HepG2 (cell line): ENCODE data around the gene PARP3. TPM values are rescaled to one million over a fixed set of nuclear protein-coding genes. Genes with fewer than 3 reads are reported as not detected.

Experiments used
- ATAC-seq: fragments of 200-7000 bp; cut with Tn5 transposase; 3 replicates; pipeline ENCODE4 v1.9.1; 2020; ENCODE audit warnings: mild to moderate bottlenecking, moderate library complexity
- BruUV-seq: library from RNA; stranded (reverse); fragments of 400-500 nt; replicated peaks from 2 replicates; lab custom pipeline; 2021; lab: Mats Ljungman, UMichigan
- CTCF ChIA-PET: fragments of 300-600 bp; formaldehyde crosslinking; extraction: SDS; loops from one replicate; lab custom pipeline; 2021; ENCODE audit warnings: low total read pairs, inconsistent platforms, low intra/inter-chr PET ratio; lab: Yijun Ruan, JAX
- POLR2A ChIA-PET: fragments of 350-600 bp; sonication (Branson Sonifier 250); formaldehyde crosslinking; loops from one replicate; lab custom pipeline; 2020; ENCODE audit warnings: antibody characterized with exemption, inconsistent platforms; lab: Yijun Ruan, JAX
- DNase-seq: peaks from one replicate; pipeline ENCODE4 v3.0.0-alpha.2; 2015; ENCODE audit warnings: low spot score
- FAIRE-seq: peaks from 3 replicates; lab custom pipeline; 2011; peaks lifted over from hg19 to GRCh38; lab: Jason Lieb, UNC
- H2AFZ ChIP-seq: one replicate; pipeline ENCODE4 v1.6.1; 2011; ENCODE audit warnings: low read length, inconsistent platforms
- H3K27ac ChIP-seq: fragments of 300-600 bp; 3 replicates; pipeline ENCODE4 v1.8.0; 2011; ENCODE audit warnings: mixed run types, mild to moderate bottlenecking, mixed read lengths, low read length, inconsistent platforms; ENCODE audit not compliant: insufficient read depth; ENCODE audit errors: extremely low read length
- H3K27me3 ChIP-seq, 2 experiments: fragments of 200-600 bp in 1 of 2; 2 replicates in 1 of 2; 3 replicates in 1 of 2; pipeline versions ENCODE4 v1.6.0 to v1.8.0; 2011; ENCODE audit warnings: low read length in 2 of 2, mild to moderate bottlenecking in 2 of 2, moderate library complexity in 2 of 2, inconsistent platforms in 1 of 2; ENCODE audit not compliant: insufficient read depth in 2 of 2, control insufficient read depth in 1 of 2
- H3K36me3 ChIP-seq, 2 experiments: fragments of 200-600 bp in 1 of 2; replicated peaks in 1 of 2; 2 replicates in 1 of 2; 3 replicates in 1 of 2; pipeline versions ENCODE4 v1.5.1 to v1.8.0; 2011; ENCODE audit warnings: low read length in 2 of 2, inconsistent platforms in 1 of 2; ENCODE audit not compliant: insufficient read depth in 2 of 2, control insufficient read depth in 1 of 2
- H3K4me1 ChIP-seq: 2 replicates; pipeline ENCODE4 v1.5.1; 2012; ENCODE audit warnings: low read length, inconsistent platforms; ENCODE audit not compliant: insufficient read depth
- H3K4me2 ChIP-seq: 2 replicates; pipeline ENCODE4 v1.6.0; 2011; ENCODE audit warnings: low read depth, low read length, inconsistent platforms
- H3K4me3 ChIP-seq, 3 experiments: fragments of 200-600 bp in 1 of 3; sonication (generic), shearing (Covaris generic) in 1 of 3; replicated peaks in 1 of 3; 2 replicates each; pipeline ENCODE4 v1.5.1; 2011 to 2016; ENCODE audit warnings: low read length in 3 of 3, inconsistent platforms in 2 of 3, low read depth in 2 of 3, mild to moderate bottlenecking in 2 of 3, control low read depth in 1 of 3, mixed read lengths in 1 of 3; ENCODE audit not compliant: insufficient read depth in 1 of 3
- H3K79me2 ChIP-seq: one replicate; pipeline ENCODE4 v1.6.1; 2011; ENCODE audit warnings: low read length, inconsistent platforms; ENCODE audit not compliant: insufficient read depth
- H3K9ac ChIP-seq: 2 replicates; pipeline ENCODE4 v1.6.0; 2011; ENCODE audit warnings: mild to moderate bottlenecking, low read depth, low read length, inconsistent platforms; ENCODE audit not compliant: insufficient read depth
- H3K9me3 ChIP-seq: 2 replicates; pipeline ENCODE4 v1.5.1; 2012; ENCODE audit warnings: mild to moderate bottlenecking, low read length
- H4K20me1 ChIP-seq: 2 replicates; pipeline ENCODE4 v1.6.0; 2011; ENCODE audit warnings: inconsistent platforms, mild to moderate bottlenecking, low read length, moderate library complexity; ENCODE audit not compliant: insufficient read depth
- ATF3 ChIP-seq: sonication (generic); formaldehyde crosslinking; IDR thresholded peaks from 2 replicates; pipeline ENCODE4 v1.4.0; 2020; ENCODE audit warnings: missing genetic modification reagents
- ATM ChIP-seq: fragments of 450-650 bp; IDR thresholded peaks from 2 replicates; pipeline ENCODE4 v1.7.1; 2017; ENCODE audit warnings: mild to moderate bottlenecking, borderline replicate concordance
- HNRNPH1 ChIP-seq: fragments of 200-400 bp; formaldehyde crosslinking; optimal IDR thresholded peaks from 2 replicates; pipeline ENCODE3; 2017; ENCODE audit warnings: mild to moderate bottlenecking, low read depth, low read length
- KAT2B ChIP-seq: fragments of 150-350 bp; IDR thresholded peaks from 2 replicates; pipeline ENCODE4 v1.6.1; 2014; ENCODE audit warnings: low read depth, low read length, borderline replicate concordance
- RARG ChIP-seq: sonication (generic); formaldehyde crosslinking; IDR thresholded peaks from 2 replicates; pipeline ENCODE4 v1.4.0; 2020; ENCODE audit warnings: low read depth, mild to moderate bottlenecking, missing genetic modification reagents
- SP2 ChIP-seq: sonication (generic); formaldehyde crosslinking; IDR thresholded peaks from 2 replicates; pipeline ENCODE4 v1.5.1; 2020; ENCODE audit warnings: mild to moderate bottlenecking, missing genetic modification reagents
- ZFP90 ChIP-seq: sonication (generic); formaldehyde crosslinking; IDR thresholded peaks from 2 replicates; pipeline ENCODE4 v1.8.0; 2022; ENCODE audit warnings: missing genetic modification reagents, mild to moderate bottlenecking, inconsistent platforms, borderline replicate concordance
- ZNF431 ChIP-seq: sonication (generic); formaldehyde crosslinking; IDR thresholded peaks from 2 replicates; pipeline ENCODE4 v1.9.0; 2022; ENCODE audit warnings: missing genetic modification reagents, low read depth, mild to moderate bottlenecking, borderline replicate concordance
- ZNF577 ChIP-seq: sonication (generic); formaldehyde crosslinking; IDR thresholded peaks from 2 replicates; pipeline ENCODE4 v1.4.0; 2020; ENCODE audit warnings: mild to moderate bottlenecking, low read depth, missing genetic modification reagents, borderline replicate concordance
- WGBS: methylation state at CpG from one replicate; pipeline ENCODE4 v1.1.6; 2017; ENCODE audit warnings: low lambda C conversion rate; 5-methylcytosine and 5-hydroxymethylcytosine counted together
- in situ Hi-C: cut with HindIII; loops from 2 replicates; pipeline ENCODE4 v1.10.0; 2017; ENCODE audit warnings: low pct_unique_long_range_greater_than_20kb; ENCODE audit not compliant: extremely low pct_ligation_motif_present
- intact Hi-C: fragments of 100-400 bp; cut with micrococcal nuclease; formaldehyde crosslinking; loops from one replicate; pipeline ENCODE4 v1.10.0; 2022; ENCODE audit not compliant: unreplicated experiment
- polyA plus RNA-seq, 8 experiments: library from polyadenylated mRNA; depleted of rRNA in 3 of 8; stranded (reverse) in 7 of 8; unstranded in 1 of 8; fragments of >200 nt; fragmentation: Illumina TruSeq in 4 of 8; extraction: Trizol in 4 of 8; gene quantifications; 2 replicates each; pipeline versions ENCODE4 v1.2.1 to v1.2.3, GENCODE V29; 2011 to 2016; ENCODE audit warnings: low read depth in 4 of 8, missing spikeins in 1 of 8, mixed read lengths in 1 of 8; ENCODE audit not compliant: insufficient read depth in 1 of 8
- total RNA-seq, 5 experiments: library from RNA; depleted of rRNA; stranded (reverse); fragments of >200 nt; fragmentation: Illumina TruSeq; extraction: Trizol; gene quantifications; 2 replicates each; pipeline ENCODE4 v1.2.3, GENCODE V29; 2016; ENCODE audit warnings: low read depth in 1 of 5
- TF ChIP-seq, protein P1 (sequence below): IDR thresholded peaks from 2 replicates; pipeline ENCODE4 v1.6.1; 2018; ENCODE audit warnings: missing genetic modification reagents
- TF ChIP-seq, protein P2 (sequence below): sonication (generic); formaldehyde crosslinking; IDR thresholded peaks from one replicate; pipeline ENCODE4 v1.5.1; 2020; ENCODE audit warnings: mild to moderate bottlenecking, missing genetic modification reagents; ENCODE audit errors: not compliant biosample characterization
- TF ChIP-seq, protein P3 (sequence below): sonication (generic); formaldehyde crosslinking; IDR thresholded peaks from 2 replicates; pipeline ENCODE4 v1.8.0; 2022; ENCODE audit warnings: low read depth, missing genetic modification reagents

The PARP3 gene
- total and polyA plus RNA-seq, 2 of the 13 experiments (the other 11 are each of a cell fraction or from before 2014, with no cell fraction given), result 11.2 to 21.5 TPM

DNA sequence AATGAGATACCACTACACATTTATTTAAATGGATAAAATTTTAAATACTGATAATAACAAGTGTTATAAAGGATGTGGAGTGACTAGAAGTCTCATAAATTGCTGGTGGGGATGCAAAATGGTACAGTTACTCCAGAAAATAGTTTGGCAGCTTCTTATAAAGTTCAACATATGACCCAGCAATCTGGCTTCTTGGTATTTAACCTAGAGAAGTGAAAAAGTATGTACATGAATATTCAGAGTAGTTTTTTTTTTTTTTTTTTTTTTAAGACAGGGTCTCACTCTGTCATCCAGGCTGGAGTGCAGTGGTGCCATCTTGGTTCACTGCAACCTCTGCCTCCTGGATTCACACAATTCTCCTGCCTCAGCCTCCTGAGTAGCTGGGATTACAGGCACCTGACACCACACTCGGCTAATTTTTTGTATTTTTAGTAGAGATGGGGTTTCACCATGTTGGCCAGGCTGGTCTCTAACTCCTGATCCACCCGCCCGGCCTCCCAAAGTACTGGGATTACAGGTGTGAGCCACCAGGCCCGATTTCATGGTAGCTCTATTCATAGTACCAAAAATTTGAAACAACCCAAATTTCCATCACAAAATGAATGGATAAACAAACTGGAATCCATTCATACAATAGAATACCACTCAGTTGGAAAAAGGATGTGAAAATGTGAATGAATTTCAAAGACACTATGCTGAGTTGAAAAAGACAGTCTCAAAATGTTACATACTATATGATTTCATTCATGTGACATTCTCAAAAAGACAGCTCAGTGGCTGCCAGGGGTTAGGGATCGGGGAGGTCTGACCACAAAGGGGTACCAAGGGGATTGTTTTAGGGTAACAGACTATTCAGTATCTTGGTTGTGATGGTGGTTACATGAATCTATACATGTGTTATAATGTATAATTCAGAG lies 14.8 kb upstream of the PARP3 start:
- CTCF ChIA-PET, result no interaction called here
- intact Hi-C loops, result no loop called here
- no peak overlapping the region for H2AFZ ChIP-seq
- no peaks in the 10 kb centered on the region; a peak in 1 of 5 replicates for H3K27me3 ChIP-seq
- H3K27ac ChIP-seq, result no peak overlapping the region
- H3K79me2 ChIP-seq, result no peaks in the 10 kb centered on the region
- POLR2A ChIA-PET, result no interaction called here
- H3K4me2 ChIP-seq, result no peak overlapping the region
- in situ Hi-C loops, result no loop called here
- 45% methylated on average over 5 of the region's 5 CpGs for WGBS
- H4K20me1 ChIP-seq, result no peaks in the 10 kb centered on the region
- no peaks in the 10 kb centered on the region for H3K9me3 ChIP-seq
- no peaks in the 10 kb centered on the region; a peak in 1 of 5 replicates for H3K36me3 ChIP-seq
- ATAC-seq, result no peak
- no TSS peak for BruUV-seq
- no peak overlapping the region for H3K9ac ChIP-seq
- no peaks in the 10 kb centered on the region for H3K4me1 ChIP-seq
- DNase-seq, result no peak
- H3K4me3 ChIP-seq, result no peak overlapping the region
- FAIRE-seq, result no peak
- TF ChIP-seq, protein P1, sequence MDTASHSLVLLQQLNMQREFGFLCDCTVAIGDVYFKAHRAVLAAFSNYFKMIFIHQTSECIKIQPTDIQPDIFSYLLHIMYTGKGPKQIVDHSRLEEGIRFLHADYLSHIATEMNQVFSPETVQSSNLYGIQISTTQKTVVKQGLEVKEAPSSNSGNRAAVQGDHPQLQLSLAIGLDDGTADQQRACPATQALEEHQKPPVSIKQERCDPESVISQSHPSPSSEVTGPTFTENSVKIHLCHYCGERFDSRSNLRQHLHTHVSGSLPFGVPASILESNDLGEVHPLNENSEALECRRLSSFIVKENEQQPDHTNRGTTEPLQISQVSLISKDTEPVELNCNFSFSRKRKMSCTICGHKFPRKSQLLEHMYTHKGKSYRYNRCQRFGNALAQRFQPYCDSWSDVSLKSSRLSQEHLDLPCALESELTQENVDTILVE, result no peak
- TF ChIP-seq RARG (CRISPR knock-in tag), result no peak
- no peak for TF ChIP-seq ATF3 (CRISPR knock-in tag)
- TF ChIP-seq ZFP90 (CRISPR knock-in tag), result no peak
- TF ChIP-seq, protein P2, sequence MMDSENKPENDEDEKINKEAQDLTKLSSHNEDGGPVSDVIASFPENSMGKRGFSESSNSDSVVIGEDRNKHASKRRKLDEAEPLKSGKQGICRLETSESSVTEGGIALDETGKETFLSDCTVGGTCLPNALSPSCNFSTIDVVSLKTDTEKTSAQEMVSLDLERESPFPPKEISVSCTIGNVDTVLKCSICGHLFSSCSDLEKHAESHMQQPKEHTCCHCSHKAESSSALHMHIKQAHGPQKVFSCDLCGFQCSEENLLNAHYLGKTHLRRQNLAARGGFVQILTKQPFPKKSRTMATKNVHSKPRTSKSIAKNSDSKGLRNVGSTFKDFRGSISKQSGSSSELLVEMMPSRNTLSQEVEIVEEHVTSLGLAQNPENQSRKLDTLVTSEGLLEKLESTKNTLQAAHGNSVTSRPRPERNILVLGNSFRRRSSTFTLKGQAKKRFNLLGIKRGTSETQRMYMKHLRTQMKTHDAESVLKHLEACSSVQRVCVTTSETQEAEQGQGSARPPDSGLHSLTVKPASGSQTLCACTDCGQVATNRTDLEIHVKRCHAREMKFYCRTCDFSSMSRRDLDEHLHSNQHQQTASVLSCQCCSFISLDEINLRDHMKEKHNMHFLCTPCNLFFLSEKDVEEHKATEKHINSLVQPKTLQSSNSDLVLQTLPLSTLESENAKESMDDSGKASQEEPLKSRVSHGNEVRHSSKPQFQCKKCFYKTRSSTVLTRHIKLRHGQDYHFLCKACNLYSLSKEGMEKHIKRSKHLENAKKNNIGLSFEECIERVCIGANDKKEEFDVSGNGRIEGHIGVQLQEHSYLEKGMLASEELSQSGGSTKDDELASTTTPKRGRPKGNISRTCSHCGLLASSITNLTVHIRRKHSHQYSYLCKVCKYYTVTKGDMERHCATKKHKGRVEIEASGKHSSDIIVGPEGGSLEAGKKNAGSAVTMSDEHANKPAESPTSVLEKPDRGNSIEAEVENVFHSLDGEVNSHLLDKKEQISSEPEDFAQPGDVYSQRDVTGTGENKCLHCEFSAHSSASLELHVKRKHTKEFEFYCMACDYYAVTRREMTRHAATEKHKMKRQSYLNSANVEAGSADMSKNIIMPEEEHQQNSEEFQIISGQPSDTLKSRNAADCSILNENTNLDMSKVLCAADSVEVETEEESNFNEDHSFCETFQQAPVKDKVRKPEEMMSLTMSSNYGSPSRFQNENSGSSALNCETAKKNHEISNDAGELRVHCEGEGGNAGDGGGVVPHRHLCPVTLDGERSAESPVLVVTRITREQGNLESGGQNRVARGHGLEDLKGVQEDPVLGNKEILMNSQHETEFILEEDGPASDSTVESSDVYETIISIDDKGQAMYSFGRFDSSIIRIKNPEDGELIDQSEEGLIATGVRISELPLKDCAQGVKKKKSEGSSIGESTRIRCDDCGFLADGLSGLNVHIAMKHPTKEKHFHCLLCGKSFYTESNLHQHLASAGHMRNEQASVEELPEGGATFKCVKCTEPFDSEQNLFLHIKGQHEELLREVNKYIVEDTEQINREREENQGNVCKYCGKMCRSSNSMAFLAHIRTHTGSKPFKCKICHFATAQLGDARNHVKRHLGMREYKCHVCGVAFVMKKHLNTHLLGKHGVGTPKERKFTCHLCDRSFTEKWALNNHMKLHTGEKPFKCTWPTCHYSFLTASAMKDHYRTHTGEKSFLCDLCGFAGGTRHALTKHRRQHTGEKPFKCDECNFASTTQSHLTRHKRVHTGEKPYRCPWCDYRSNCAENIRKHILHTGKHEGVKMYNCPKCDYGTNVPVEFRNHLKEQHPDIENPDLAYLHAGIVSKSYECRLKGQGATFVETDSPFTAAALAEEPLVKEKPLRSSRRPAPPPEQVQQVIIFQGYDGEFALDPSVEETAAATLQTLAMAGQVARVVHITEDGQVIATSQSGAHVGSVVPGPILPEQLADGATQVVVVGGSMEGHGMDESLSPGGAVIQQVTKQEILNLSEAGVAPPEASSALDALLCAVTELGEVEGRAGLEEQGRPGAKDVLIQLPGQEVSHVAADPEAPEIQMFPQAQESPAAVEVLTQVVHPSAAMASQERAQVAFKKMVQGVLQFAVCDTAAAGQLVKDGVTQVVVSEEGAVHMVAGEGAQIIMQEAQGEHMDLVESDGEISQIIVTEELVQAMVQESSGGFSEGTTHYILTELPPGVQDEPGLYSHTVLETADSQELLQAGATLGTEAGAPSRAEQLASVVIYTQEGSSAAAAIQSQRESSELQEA, result no peak
- no peak for TF ChIP-seq ZNF431 (CRISPR knock-in tag)
- TF ChIP-seq, protein P3, sequence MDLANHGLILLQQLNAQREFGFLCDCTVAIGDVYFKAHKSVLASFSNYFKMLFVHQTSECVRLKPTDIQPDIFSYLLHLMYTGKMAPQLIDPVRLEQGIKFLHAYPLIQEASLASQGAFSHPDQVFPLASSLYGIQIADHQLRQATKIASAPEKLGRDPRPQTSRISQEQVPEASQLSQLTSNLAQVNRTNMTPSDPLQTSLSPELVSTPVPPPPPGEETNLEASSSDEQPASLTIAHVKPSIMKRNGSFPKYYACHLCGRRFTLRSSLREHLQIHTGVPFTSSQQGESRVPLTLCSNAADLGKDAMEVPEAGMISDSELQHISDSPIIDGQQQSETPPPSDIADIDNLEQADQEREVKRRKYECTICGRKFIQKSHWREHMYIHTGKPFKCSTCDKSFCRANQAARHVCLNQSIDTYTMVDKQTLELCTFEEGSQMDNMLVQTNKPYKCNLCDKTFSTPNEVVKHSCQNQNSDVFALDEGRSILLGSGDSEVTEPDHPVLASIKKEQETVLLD (CRISPR knock-in tag), result no peak
- no peak for TF ChIP-seq HNRNPH1
- TF ChIP-seq KAT2B, result no peak
- no peak for TF ChIP-seq ZNF577
- no peak for TF ChIP-seq ATM
- TF ChIP-seq SP2 (CRISPR knock-in tag), result no peak
